ENCODE data around the gene REEP1.

The REEP1 gene

DNA sequence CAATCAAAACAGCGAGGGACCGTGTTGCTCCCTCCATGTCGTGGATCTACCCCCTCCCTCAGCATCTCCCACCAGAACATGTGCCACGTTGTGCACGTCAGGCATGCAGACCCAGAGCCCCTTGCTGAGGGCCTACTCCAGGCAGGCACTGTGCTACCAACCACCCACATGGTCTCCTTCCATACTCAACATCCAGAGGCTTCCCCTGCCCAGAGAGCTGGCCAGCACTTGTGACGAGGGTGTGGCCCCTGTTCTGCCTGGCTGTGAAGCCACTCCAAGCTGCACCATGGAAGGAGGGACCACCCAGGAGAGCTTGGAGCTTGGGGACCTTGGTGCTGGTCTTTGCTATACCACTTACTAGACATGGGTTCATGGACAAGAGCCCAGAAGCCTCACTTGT is 40.5 kb downstream of the REEP1 start:
- TF ChIP-seq, protein P1, sequence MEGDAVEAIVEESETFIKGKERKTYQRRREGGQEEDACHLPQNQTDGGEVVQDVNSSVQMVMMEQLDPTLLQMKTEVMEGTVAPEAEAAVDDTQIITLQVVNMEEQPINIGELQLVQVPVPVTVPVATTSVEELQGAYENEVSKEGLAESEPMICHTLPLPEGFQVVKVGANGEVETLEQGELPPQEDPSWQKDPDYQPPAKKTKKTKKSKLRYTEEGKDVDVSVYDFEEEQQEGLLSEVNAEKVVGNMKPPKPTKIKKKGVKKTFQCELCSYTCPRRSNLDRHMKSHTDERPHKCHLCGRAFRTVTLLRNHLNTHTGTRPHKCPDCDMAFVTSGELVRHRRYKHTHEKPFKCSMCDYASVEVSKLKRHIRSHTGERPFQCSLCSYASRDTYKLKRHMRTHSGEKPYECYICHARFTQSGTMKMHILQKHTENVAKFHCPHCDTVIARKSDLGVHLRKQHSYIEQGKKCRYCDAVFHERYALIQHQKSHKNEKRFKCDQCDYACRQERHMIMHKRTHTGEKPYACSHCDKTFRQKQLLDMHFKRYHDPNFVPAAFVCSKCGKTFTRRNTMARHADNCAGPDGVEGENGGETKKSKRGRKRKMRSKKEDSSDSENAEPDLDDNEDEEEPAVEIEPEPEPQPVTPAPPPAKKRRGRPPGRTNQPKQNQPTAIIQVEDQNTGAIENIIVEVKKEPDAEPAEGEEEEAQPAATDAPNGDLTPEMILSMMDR (conservative IDR thresholded peaks at IDR 0.05; ENCODE audit: low read depth, low read length) = no peak
- no peak for DNase-seq (ENCODE audit: low read depth)
- H3K4me3 ChIP-seq (ENCODE audit: low read length) = no peak overlapping the region

GRCh38 chr2:86295066-86295465 is 42.4 kb downstream of the REEP1 start:
- TF ChIP-seq, protein P1 (conservative IDR thresholded peaks at IDR 0.05; ENCODE audit: low read depth, low read length) = no peak
- DNase-seq (ENCODE audit: low read depth) = no peak
- no peak overlapping the region for H3K4me3 ChIP-seq (ENCODE audit: low read length)

- TF ChIP-seq, protein P1 (conservative IDR thresholded peaks at IDR 0.05; ENCODE audit: low read depth, low read length) = no peak
- DNase-seq (ENCODE audit: low read depth) = no peak
- H3K4me3 ChIP-seq (ENCODE audit: low read length) = no peak overlapping the region
Observed at GRCh38 chr2:86293612-86294011, 43.8 kb downstream of the REEP1 start.

DNA sequence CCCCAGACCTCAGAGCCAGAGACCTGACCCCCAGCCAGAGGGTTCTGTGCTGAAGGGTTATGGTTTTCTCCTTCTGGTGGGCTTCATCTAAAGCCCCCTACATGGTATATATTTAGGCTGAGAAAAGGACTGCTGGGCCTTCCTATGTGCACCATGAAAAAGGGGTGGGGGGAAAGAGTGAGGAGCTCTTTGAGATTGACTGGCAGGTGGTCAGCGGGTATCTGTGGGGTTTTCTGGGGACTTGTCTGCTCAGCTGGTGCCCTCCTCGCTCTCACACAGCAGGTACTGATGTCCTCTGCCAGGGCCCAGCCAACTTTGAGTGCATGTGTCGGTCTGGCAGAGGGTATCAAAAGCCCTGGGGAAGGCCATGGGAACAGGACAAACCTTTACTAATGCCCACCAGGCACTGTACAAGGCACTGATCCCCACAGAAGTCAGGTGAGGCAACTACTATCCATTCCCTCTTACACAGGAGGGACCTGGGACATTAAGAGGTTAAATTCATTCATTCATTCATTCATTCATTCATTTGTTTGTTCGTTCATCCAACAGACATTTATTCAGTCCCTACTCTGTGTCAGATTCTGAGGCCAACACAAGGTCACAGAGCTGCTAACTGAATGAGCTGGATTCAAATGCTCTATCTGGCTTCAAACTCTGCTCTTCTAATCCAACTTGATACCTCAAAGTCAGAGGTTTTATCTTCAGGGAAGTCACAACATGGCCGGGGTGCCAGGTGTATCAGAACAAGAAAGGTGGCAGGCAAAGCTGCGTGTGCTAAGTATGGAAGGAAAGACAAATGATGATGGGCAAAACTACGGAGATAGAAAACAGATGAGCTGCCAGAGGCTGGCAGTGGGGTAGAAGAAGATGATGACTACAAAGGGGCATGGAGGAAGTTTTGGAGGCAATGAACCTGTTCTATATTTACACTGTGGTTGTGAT is 44.6 kb downstream of the REEP1 start:
- TF ChIP-seq, protein P1 (conservative IDR thresholded peaks at IDR 0.05; ENCODE audit: low read depth, low read length) = no peak
- no peak for DNase-seq (ENCODE audit: low read depth)
- no peak overlapping the region for H3K4me3 ChIP-seq (ENCODE audit: low read length)

GRCh38 chr2:86291328-86291662 is 46.1 kb downstream of the REEP1 start:
- no peak for DNase-seq (ENCODE audit: low read depth)
- no peak overlapping the region for H3K4me3 ChIP-seq (ENCODE audit: low read length)
- TF ChIP-seq, protein P1 (conservative IDR thresholded peaks at IDR 0.05; ENCODE audit: low read depth, low read length) = no peak

DNA sequence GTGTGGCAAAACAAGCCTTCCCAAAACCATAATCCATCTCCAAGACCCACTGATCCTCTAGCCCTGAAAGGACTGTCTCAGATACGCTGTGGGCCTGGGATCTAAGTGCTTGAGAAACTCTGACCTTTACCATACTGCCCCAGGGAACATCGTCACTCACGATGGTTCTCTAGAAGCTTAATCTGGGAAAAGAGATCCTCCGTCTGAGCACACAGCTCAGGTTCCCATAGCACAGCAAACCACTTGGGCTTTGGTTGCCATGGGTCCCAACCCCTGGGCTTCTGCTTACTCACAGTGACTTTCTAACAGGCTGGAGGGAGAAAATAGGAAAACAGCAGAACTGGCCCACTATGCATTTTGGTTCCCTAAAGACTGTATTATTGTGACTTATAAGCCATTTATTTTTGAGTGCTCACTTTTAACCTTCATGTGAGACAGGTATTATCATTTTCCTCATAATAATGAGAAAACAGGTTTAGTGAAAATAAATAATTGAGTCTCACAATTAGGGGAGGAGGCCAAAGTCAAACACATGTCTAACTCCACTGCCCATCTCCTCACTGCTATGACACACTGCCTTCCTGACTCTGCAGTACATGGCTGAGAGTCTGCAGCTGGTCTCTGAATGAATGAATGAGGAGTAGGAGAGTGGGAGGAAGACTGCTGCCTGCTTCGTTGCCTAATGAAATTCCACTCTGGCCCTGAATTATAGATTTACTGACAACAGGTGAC is 46.7 kb downstream of the REEP1 start:
- TF ChIP-seq, protein P1 (conservative IDR thresholded peaks at IDR 0.05; ENCODE audit: low read depth, low read length) = no peak
- DNase-seq (ENCODE audit: low read depth) = no peak
- H3K4me3 ChIP-seq (ENCODE audit: low read length) = no peak overlapping the region

Measured in retinal pigment epithelial cell (primary cell).